OCI-LY7 (cell line): ENCODE results near the gene PIEZO2. TPM values are rescaled to one million over a fixed set of nuclear protein-coding genes. Genes with fewer than 3 reads are reported as not detected.

Experiments used
- BruUV-seq: library from RNA; stranded (reverse); fragments of 400-500 nt; replicated peaks from 2 replicates; lab custom pipeline; 2021; lab: Mats Ljungman, UMichigan
- CTCF ChIA-PET: fragments of 300-600 bp; sonication (Branson Sonifier 250); formaldehyde crosslinking; loops from one replicate; lab custom pipeline; 2022; ENCODE audit warnings: antibody characterized with exemption; ENCODE audit not compliant: unreplicated experiment; lab: Charles Lee
- POLR2A ChIA-PET: fragments of 300-600 bp; sonication (Branson Sonifier 250); formaldehyde crosslinking; loops from one replicate; lab custom pipeline; 2022; ENCODE audit warnings: antibody characterized with exemption; lab: Charles Lee
- DNase-seq: peaks from one replicate; pipeline ENCODE4 v3.0.0-alpha.2; 2015; ENCODE audit warnings: low spot score
- H2AFZ ChIP-seq: fragments of 200-600 bp; sonication (generic), shearing (Covaris generic); 2 replicates; pipeline ENCODE4 v1.6.1; 2014; ENCODE audit warnings: mild to moderate bottlenecking, antibody characterized with exemption, low read length, moderate library complexity
- H3K27ac ChIP-seq: fragments of 200-600 bp; sonication (generic); 2 replicates; pipeline ENCODE4 v1.5.1; 2014; ENCODE audit warnings: mixed run types, low read depth, mild to moderate bottlenecking, moderate library complexity, low read length, inconsistent platforms; ENCODE audit not compliant: poor library complexity, severe bottlenecking
- H3K36me3 ChIP-seq: fragments of 200-600 bp; sonication (generic); 2 replicates; pipeline ENCODE4 v1.6.1; 2014; ENCODE audit warnings: mild to moderate bottlenecking, antibody characterized with exemption, low read length, moderate library complexity, mixed read lengths; ENCODE audit not compliant: insufficient read depth
- H3K4me1 ChIP-seq: fragments of 200-600 bp; sonication (generic); 2 replicates; pipeline ENCODE4 v1.5.1; 2014; ENCODE audit warnings: mild to moderate bottlenecking, low read length; ENCODE audit not compliant: insufficient read depth, poor library complexity, severe bottlenecking
- H3K4me2 ChIP-seq: fragments of 200-600 bp; sonication (generic); 2 replicates; pipeline ENCODE4 v1.6.1; 2014; ENCODE audit warnings: mild to moderate bottlenecking, low read length
- H3K4me3 ChIP-seq: fragments of 200-600 bp; sonication (generic); 2 replicates; pipeline ENCODE4 v1.5.1; 2014; ENCODE audit warnings: mild to moderate bottlenecking, low read depth, low read length; ENCODE audit not compliant: poor library complexity, severe bottlenecking
- H3K79me2 ChIP-seq: fragments of 200-600 bp; sonication (generic); 2 replicates; pipeline ENCODE4 v1.6.1; 2016; ENCODE audit warnings: low read depth, mild to moderate bottlenecking, low read length, moderate library complexity, mixed read lengths; ENCODE audit not compliant: insufficient read depth
- H3K9me2 ChIP-seq: fragments of 200-600 bp; sonication (generic); 2 replicates; pipeline ENCODE4 v1.6.1; 2016; ENCODE audit warnings: mild to moderate bottlenecking, low read length, mixed read lengths; ENCODE audit not compliant: insufficient read depth
- H3K9me3 ChIP-seq: fragments of 200-600 bp; sonication (generic); 2 replicates; pipeline ENCODE4 v1.6.1; 2014; ENCODE audit warnings: mild to moderate bottlenecking, mixed run types, low read length, mixed read lengths
- H4K20me1 ChIP-seq: fragments of 200-600 bp; sonication (generic); 2 replicates; pipeline ENCODE4 v1.6.1; 2014; ENCODE audit warnings: mild to moderate bottlenecking, antibody characterized with exemption, low read length, moderate library complexity, mixed read lengths; ENCODE audit not compliant: insufficient read depth
- EZH2phosphoT487 ChIP-seq: fragments of 200-600 bp; sonication (generic); IDR thresholded peaks from 2 replicates; pipeline ENCODE4 v1.6.1; 2018; ENCODE audit warnings: low read depth, borderline replicate concordance, mild to moderate bottlenecking, mixed run types, antibody characterized with exemption, low read length, moderate library complexity, mixed read lengths
- intact Hi-C: fragments of 100-400 bp; cut with micrococcal nuclease; formaldehyde crosslinking; loops from one replicate; pipeline ENCODE4 v1.10.0; 2022; ENCODE audit not compliant: unreplicated experiment
- total RNA-seq, 2 experiments: library from RNA; depleted of rRNA in 1 of 2; stranded (reverse); fragments of >200 nt in 1 of 2; shearing (Covaris generic) in 1 of 2; gene quantifications; 2 replicates each; pipeline ENCODE4 v1.2.3, GENCODE V29; 2014 to 2022
- TF ChIP-seq, protein P1 (sequence below): fragments of 200-600 bp; sonication (generic); conservative IDR thresholded peaks from 2 replicates; pipeline ENCODE4 v1.5.1; 2014; ENCODE audit warnings: mild to moderate bottlenecking, antibody characterized with exemption, low read length, moderate library complexity, mixed read lengths

PIEZO2 gene
- total RNA-seq, 2 experiments from 2014 or later = 0.95 to 3.3 TPM

DNA sequence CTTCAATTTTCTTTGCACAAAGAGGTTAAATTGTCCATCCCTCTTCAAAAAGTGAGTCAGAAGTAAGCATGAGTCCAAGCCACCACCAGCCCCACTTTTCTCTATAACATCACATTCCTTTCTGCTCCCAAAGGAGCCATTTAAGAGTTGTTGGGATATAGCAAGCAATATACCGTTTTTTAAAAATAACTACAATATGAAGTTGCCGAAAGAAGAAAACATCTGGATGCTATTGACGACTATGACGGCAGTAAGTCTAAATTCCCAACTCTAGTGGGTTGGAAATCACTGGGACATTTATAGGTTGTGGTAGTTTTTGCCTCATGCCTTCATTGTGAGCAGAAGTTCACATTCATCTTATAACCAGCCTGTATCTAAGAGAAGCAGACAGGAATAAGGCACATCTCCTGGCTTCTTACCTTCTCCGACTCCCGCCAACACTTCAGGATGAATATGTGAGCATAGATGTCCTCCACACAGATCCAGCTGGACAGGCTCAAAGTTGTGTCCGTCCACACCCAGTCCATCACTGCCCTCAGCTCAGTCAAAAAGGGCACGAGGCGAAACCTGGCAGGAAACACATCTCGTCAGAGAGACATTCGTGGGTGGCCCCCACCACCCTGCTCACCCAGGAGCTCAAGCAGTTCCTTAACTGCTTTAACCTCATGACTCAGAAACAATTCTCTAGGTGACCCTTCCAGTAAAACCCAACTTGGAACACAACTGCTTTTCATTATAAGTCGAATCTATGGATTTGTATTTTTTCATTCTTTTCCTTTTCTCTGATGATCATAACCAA lies 459.9 kb downstream of the PIEZO2 start:
- intact Hi-C loops = no loop called here

DNA sequence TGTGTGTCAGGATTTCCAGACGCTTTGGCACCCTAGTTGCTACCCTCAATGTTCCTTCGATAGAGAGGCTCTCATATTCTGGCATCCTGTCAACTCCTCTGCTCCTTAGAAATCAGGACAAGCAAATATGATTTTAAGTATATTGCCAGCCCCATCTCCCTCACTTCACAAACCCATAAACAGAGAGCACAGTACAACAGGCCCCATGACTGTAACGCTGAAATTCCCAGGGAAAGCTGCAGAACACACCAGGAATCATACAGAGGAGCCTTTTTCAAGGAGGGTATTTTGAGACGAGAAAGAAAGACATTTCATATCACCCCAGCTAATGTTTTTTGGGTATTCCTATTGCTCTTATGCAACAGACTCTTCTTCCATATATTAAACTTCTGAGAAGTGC lies 460.6 kb downstream of the PIEZO2 start:
- Histone ChIP-seq H3K27ac (no peak overlapping the region), H3K36me3 (no peaks in the 10 kb centered on the region), H3K9me3 (no peaks in the 10 kb centered on the region), H2AFZ (no peak overlapping the region), H3K4me3 (no peak overlapping the region), H3K79me2 (no peaks in the 10 kb centered on the region), H3K4me2 (no peak overlapping the region), H3K4me1 (peaks cover 7% of the 10 kb centered on the region), H3K9me2 (no peaks in the 10 kb centered on the region), H4K20me1 (no peaks in the 10 kb centered on the region)
- no TSS peak for BruUV-seq
- intact Hi-C loops = no loop called here
- TF ChIP-seq EZH2phosphoT487 = no peak
- TF ChIP-seq, protein P1, sequence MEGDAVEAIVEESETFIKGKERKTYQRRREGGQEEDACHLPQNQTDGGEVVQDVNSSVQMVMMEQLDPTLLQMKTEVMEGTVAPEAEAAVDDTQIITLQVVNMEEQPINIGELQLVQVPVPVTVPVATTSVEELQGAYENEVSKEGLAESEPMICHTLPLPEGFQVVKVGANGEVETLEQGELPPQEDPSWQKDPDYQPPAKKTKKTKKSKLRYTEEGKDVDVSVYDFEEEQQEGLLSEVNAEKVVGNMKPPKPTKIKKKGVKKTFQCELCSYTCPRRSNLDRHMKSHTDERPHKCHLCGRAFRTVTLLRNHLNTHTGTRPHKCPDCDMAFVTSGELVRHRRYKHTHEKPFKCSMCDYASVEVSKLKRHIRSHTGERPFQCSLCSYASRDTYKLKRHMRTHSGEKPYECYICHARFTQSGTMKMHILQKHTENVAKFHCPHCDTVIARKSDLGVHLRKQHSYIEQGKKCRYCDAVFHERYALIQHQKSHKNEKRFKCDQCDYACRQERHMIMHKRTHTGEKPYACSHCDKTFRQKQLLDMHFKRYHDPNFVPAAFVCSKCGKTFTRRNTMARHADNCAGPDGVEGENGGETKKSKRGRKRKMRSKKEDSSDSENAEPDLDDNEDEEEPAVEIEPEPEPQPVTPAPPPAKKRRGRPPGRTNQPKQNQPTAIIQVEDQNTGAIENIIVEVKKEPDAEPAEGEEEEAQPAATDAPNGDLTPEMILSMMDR = no peak
- no peak for DNase-seq
- POLR2A ChIA-PET = no interaction called here
- CTCF ChIA-PET = no interaction called here

More for the DNA sequence above, 459.9 kb downstream of the PIEZO2 start:
- Histone ChIP-seq H4K20me1 (no peaks in the 10 kb centered on the region), H3K4me1 (peaks cover 7% of the 10 kb centered on the region), H3K9me3 (no peaks in the 10 kb centered on the region), H3K9me2 (no peaks in the 10 kb centered on the region), H3K4me3 (no peak overlapping the region), H2AFZ (no peak overlapping the region), H3K36me3 (no peaks in the 10 kb centered on the region), H3K27ac (no peak overlapping the region), H3K79me2 (no peaks in the 10 kb centered on the region), H3K4me2 (no peak overlapping the region)
- ChIA-PET POLR2A (no interaction called here), CTCF (interaction anchor here (0.6 kb wide), 1 partner anchor 142 kb away, joined by 3 read pairs; no protein-coding TSS in a partner anchor)
- no TSS peak for BruUV-seq
- TF ChIP-seq, protein P1 = no peak
- no peak for DNase-seq

DNA sequence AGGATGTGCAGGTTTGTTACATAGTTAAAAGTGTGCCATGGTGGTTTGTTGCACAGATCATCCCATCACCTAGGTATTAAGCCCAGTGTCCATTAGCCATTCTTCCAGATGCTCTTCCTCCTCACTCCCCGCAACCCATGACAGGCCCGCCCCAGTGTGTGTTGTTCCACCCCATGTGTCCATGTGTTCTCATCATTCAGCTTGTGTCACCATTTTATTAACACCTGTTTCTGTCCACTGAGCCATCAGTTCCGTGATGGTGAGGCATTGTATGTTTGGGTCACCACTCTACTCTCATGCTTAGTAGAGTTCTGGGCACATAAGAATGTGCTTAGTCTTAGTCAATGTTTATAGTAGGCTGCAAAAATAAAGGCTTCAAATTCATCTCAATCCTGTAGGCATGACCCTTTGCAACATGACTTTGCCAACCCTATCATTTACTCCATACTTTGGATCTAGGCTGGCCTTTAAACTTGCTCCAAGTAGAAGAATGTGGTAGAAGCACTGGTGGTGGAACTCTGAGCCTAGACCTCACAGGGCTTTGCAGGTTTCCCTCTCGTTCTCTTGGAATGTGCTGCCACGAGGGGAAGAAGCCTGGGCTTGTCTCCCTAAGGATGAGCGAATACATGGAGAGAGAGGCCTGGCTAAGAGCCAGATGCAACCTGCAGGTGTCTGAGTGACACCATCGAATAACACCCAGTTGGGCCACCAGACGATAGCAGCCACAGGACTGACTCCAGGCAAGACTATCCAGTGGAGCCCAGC lies 462.0 kb downstream of the PIEZO2 start:
- H2AFZ ChIP-seq = no peak overlapping the region
- H3K9me3 ChIP-seq = no peaks in the 10 kb centered on the region
- H4K20me1 ChIP-seq = no peaks in the 10 kb centered on the region
- no peak for TF ChIP-seq EZH2phosphoT487
- TF ChIP-seq, protein P1 = no peak
- H3K27ac ChIP-seq = no peak overlapping the region
- no peaks in the 10 kb centered on the region for H3K79me2 ChIP-seq
- no peak overlapping the region for H3K4me3 ChIP-seq
- peaks cover 7% of the 10 kb centered on the region for H3K4me1 ChIP-seq
- intact Hi-C loops = no loop called here
- H3K36me3 ChIP-seq = no peaks in the 10 kb centered on the region
- no peaks in the 10 kb centered on the region for H3K9me2 ChIP-seq
- POLR2A ChIA-PET = no interaction called here
- H3K4me2 ChIP-seq = no peak overlapping the region
- CTCF ChIA-PET = no interaction called here
- DNase-seq = no peak
- BruUV-seq = no TSS peak
